ENCODE measurements around the gene REEP1. TPM values are rescaled to one million over a fixed set of nuclear protein-coding genes. Genes with fewer than 3 reads are reported as not detected.

The REEP1 gene
- total and polyA plus RNA-seq, 2 of the 13 experiments (the other 11 are each of a cell fraction or from before 2014, with no cell fraction given): 0.27 TPM; not detected in 1

DNA sequence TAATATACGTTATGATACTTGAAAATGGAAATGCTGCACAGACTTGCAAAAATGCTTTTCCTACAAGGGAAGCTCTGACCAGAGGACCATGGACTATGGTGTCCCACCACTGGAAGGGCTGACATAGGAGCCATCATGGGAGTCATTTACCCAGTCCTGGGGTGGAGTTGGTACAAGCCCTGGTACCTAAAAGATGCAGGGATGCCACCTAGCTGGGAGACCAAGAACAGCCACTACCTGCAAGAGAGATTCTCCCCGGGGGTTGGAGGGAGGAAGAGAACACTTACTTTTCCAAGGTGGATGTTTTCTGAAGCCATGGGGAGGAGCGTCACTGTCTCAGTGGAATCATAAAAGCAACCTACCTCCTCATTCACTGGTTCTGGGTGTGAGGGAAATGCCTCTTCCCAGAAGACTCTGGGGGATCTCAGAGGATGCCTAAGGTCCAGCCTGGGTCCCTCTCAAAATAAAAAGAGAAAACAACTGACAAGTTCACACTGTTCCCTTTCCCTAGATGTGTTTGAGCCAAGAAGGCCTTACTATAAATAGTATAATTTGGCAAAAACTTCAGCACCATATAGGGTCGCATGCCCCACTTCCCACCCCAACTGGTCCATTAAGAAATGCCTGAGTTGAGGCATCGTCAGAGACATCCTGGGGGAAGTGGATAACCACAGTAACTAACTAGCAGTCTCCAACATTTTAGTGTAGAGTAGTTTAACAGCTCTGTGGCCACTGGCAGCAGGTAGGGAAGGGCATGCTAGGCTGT lies 39.9 kb downstream of the REEP1 start:
- Histone ChIP-seq H3K27ac (ENCODE audit: extremely low read length, insufficient read depth, low read length) (no peak overlapping the region), H3K36me3 (replicated peaks in 1 of 2; ENCODE audit: control insufficient read depth in 1 of 2, insufficient read depth in 2 of 2, low read length in 2 of 2) (no peaks in the 10 kb centered on the region), H3K4me3 (replicated peaks in 1 of 3; ENCODE audit: insufficient read depth in 1 of 3, low read depth in 2 of 3, low read length in 3 of 3) (no peak overlapping the region), H3K27me3 (ENCODE audit: control insufficient read depth in 1 of 2, insufficient read depth in 2 of 2, low read length in 2 of 2) (peaks cover 3 to 17% of the 10 kb centered on the region in 2 experiments; a peak in 2 of 5 replicates), H4K20me1 (ENCODE audit: insufficient read depth, low read length) (no peaks in the 10 kb centered on the region), H3K9ac (ENCODE audit: insufficient read depth, low read depth, low read length) (no peak overlapping the region), H3K9me3 (ENCODE audit: low read length) (no peaks in the 10 kb centered on the region), H3K4me2 (ENCODE audit: low read depth, low read length) (no peak overlapping the region), H3K79me2 (ENCODE audit: insufficient read depth, low read length) (no peaks in the 10 kb centered on the region), H3K4me1 (ENCODE audit: insufficient read depth, low read length) (peaks cover 7% of the 10 kb centered on the region), H2AFZ (ENCODE audit: low read length) (no peak overlapping the region)
- CTCF ChIA-PET (ENCODE audit: low intra/inter-chr PET ratio, low total read pairs): no interaction called here
- ATAC-seq: peak; percentile 42
- POLR2A ChIA-PET: no interaction called here
- in situ Hi-C loops (cut with HindIII; ENCODE audit: extremely low pct_ligation_motif_present, low pct_unique_long_range_greater_than_20kb) (no loop called here), intact Hi-C loops (cut with micrococcal nuclease; ENCODE audit: unreplicated experiment) (loop anchor here (2.0 kb wide), 1 partner anchor 75 kb away; no protein-coding TSS in a partner anchor)
- BruUV-seq (replicated peaks): no TSS peak
- no peak for FAIRE-seq
- 13% methylated on average over 5 of the region's 5 CpGs for WGBS (ENCODE audit: low lambda C conversion rate)
- no peak for DNase-seq (ENCODE audit: low spot score)
- TF ChIP-seq SP140L (CRISPR knock-in tag; IDR thresholded peaks at IDR 0.05; ENCODE audit: borderline replicate concordance): no peak
- TF ChIP-seq ZNF776 (CRISPR knock-in tag; IDR thresholded peaks at IDR 0.05): no peak
- TF ChIP-seq ZFYVE20 (CRISPR knock-in tag; IDR thresholded peaks at IDR 0.05; ENCODE audit: borderline replicate concordance, low read depth): no peak
- no peak for TF ChIP-seq TBX2 (CRISPR knock-in tag; IDR thresholded peaks at IDR 0.05; ENCODE audit: borderline replicate concordance)
- TF ChIP-seq SMAD3 (CRISPR knock-in tag; IDR thresholded peaks at IDR 0.05): no peak
- TF ChIP-seq, protein P1, sequence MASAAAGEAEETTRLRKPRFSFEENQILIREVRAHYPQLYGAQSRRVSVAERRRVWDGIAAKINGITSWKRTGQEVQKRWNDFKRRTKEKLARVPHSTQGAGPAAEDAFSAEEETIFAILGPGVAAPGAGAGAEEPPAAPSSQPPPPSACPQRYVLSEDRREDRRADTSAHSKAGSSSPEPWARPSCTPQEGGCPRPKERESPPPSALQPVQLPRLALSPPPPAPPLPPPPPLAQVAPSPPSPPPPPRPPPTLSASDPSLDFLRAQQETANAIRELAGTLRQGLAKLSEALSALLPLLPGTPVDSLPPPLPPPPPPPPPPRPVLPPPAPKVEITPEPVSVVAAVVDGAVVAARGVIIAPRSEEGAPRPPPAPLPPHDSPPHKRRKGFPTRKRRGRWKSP (CRISPR knock-in tag; IDR thresholded peaks at IDR 0.05): no peak
- no peak for TF ChIP-seq ZNF20 (CRISPR knock-in tag; IDR thresholded peaks at IDR 0.05)
- no peak for TF ChIP-seq TAF15 (IDR thresholded peaks at IDR 0.05; ENCODE audit: low read depth, low read length, poor library complexity, severe bottlenecking)
- TF ChIP-seq, protein P2, sequence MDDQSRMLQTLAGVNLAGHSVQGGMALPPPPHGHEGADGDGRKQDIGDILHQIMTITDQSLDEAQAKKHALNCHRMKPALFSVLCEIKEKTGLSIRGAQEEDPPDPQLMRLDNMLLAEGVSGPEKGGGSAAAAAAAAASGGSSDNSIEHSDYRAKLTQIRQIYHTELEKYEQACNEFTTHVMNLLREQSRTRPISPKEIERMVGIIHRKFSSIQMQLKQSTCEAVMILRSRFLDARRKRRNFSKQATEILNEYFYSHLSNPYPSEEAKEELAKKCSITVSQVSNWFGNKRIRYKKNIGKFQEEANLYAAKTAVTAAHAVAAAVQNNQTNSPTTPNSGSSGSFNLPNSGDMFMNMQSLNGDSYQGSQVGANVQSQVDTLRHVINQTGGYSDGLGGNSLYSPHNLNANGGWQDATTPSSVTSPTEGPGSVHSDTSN (CRISPR knock-in tag; IDR thresholded peaks at IDR 0.05; ENCODE audit: borderline replicate concordance): no peak
- no peak for TF ChIP-seq SATB2 (CRISPR knock-in tag; IDR thresholded peaks at IDR 0.05)
- peak; percentile 41 for TF ChIP-seq STAG1 (CRISPR knock-in tag; IDR thresholded peaks at IDR 0.05)
- TF ChIP-seq NCOA1 (CRISPR knock-in tag; IDR thresholded peaks at IDR 0.05): no peak
- no peak for TF ChIP-seq PHF21A (CRISPR knock-in tag; IDR thresholded peaks at IDR 0.05)
- TF ChIP-seq, protein P3, sequence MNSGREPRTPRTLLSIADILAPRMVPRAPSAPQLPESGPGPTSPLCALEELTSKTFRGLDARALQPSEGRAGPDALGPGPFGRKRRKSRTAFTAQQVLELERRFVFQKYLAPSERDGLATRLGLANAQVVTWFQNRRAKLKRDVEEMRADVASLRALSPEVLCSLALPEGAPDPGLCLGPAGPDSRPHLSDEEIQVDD (CRISPR knock-in tag; IDR thresholded peaks at IDR 0.05; ENCODE audit: borderline replicate concordance): no peak
- 0 out of 2 replicates have a peak, but pooled peaks have one; percentile 4 for TF ChIP-seq SMC3 (IDR thresholded peaks at IDR 0.05; ENCODE audit: low read length)
- TF ChIP-seq ZNF784 (CRISPR knock-in tag; IDR thresholded peaks at IDR 0.05; ENCODE audit: borderline replicate concordance): no peak
- peak; percentile 52 for TF ChIP-seq CTCF (CRISPR knock-in tag; IDR thresholded peaks at IDR 0.05)
- TF ChIP-seq ZNF558 (CRISPR knock-in tag; IDR thresholded peaks at IDR 0.05; ENCODE audit: borderline replicate concordance): no peak
- no peak for TF ChIP-seq CBFB (CRISPR knock-in tag; IDR thresholded peaks at IDR 0.05)
